Measurements from ENCODE around the gene SMPD2.
A peak's percentile ranks its signal among the peaks of the same experiment; 100 is the strongest.

SMPD2 gene

DNA sequence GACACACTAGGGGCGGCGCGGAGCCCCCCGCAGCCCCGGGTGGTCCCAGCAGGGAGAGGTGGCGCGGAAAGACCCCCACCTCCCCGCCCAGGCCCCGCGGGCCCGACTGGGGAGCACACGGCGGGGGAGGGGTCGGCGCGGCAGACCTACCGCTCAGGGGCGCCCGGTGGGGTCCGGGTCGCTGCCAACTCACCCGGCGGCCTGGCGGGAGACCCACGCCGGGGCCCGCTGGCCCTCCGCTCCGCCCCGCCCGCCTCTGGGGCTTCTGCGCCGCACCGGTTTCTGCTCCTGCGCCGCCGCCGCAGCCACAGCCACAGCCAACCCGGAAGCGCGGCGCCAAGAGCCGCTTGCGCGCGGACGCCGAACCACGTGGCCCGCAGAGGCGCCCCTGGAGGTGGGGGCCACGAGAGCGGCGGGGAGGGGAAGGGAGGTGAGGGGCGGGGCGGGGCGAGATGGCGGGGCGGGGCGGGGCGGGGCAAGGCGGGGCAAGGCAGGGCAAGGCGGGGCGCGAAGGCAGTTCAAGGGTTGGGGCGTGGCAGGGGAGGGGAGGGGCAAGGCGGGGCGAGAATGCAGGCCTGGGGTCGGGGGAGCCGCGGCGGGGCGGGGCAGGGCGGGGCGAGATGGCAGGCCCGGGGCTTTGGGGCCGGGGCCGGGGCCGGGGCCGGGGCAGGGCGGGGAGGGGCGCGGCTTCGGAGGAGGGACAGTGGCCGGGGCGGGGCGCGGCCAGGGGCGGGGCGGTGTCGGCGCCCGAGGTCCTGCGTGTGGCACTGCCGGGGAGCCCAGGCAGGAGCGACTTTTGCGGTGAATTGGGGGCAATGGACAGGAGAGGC lies 42.6 kb downstream of the SMPD2 start, which contains the start of gene ZBTB24:
TSS of gene ZBTB24 (minus strand) at position 315 of the 830 bp plus-strand sequence. CDS start 1,193 bp downstream, outside the sequence.
- Histone ChIP-seq H3F3A (ENCODE audit: insufficient read depth, low read length) (no peaks in the 10 kb centered on the region), H3K9me2 (ENCODE audit: low read depth, low read length) (no peaks in the 10 kb centered on the region), H3K4me1 (ENCODE audit: insufficient read depth, low read length, severe bottlenecking) (peaks cover 40% of the 10 kb centered on the region), H3K27ac (ENCODE audit: low read depth, low read length, poor library complexity, severe bottlenecking) (peak within 1 kb of the TSS; percentile 38), H3K9ac (ENCODE audit: low read length) (peak within 1 kb of the TSS; percentile 99), H3K27me3 (ENCODE audit: insufficient read depth, low read length) (0 out of 2 replicates have a peak, but pooled peaks cover 5% of the 10 kb centered on the region), H2AFZ (ENCODE audit: low read length) (peak within 1 kb of the TSS; percentile 11), H4K20me1 (ENCODE audit: insufficient read depth, low read length) (no peaks in the 10 kb centered on the region), H3K4me3 (ENCODE audit: low read depth, low read length, poor library complexity, severe bottlenecking) (peak within 1 kb of the TSS; percentile 95), H3K4me2 (ENCODE audit: low read length) (peak within 1 kb of the TSS; percentile 98), H3K9me3 (ENCODE audit: low read length) (no peaks in the 10 kb centered on the region), H3K79me2 (ENCODE audit: insufficient read depth, low read length) (peaks cover 42% of the 10 kb centered on the region), H3K36me3 (ENCODE audit: insufficient read depth, low read length) (peaks cover 36% of the 10 kb centered on the region)
- TF ChIP-seq EZH2 (IDR thresholded peaks at IDR 0.05; ENCODE audit: borderline replicate concordance, low read length) = no peak
- TF ChIP-seq, protein P1, sequence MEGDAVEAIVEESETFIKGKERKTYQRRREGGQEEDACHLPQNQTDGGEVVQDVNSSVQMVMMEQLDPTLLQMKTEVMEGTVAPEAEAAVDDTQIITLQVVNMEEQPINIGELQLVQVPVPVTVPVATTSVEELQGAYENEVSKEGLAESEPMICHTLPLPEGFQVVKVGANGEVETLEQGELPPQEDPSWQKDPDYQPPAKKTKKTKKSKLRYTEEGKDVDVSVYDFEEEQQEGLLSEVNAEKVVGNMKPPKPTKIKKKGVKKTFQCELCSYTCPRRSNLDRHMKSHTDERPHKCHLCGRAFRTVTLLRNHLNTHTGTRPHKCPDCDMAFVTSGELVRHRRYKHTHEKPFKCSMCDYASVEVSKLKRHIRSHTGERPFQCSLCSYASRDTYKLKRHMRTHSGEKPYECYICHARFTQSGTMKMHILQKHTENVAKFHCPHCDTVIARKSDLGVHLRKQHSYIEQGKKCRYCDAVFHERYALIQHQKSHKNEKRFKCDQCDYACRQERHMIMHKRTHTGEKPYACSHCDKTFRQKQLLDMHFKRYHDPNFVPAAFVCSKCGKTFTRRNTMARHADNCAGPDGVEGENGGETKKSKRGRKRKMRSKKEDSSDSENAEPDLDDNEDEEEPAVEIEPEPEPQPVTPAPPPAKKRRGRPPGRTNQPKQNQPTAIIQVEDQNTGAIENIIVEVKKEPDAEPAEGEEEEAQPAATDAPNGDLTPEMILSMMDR (IDR thresholded peaks at IDR 0.05; ENCODE audit: low read length) = no peak

DNA sequence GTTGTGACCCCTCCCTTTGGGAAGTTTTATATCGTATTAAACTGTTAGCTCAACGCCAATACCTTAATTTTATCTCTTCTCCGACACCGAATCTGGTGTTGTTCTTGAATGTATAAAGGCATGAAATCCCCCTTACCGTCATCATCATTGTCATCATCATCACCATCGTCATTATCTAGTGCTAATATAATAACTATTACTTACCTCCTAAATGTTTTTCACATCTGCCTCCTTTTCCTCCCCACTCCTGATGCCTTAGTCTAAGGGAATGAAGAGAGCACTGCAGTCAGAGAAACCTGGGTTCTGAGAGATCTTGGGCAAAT lies 43.2 kb downstream of the SMPD2 start:
- Histone ChIP-seq H3K27me3 (ENCODE audit: insufficient read depth, low read length) (0 out of 2 replicates have a peak, but pooled peaks cover 5% of the 10 kb centered on the region), H3K27ac (ENCODE audit: low read depth, low read length, poor library complexity, severe bottlenecking) (no peak overlapping the region), H3K4me1 (ENCODE audit: insufficient read depth, low read length, severe bottlenecking) (peaks cover 34% of the 10 kb centered on the region), H3K4me2 (ENCODE audit: low read length) (peak overlapping the region; percentile 64), H3K9ac (ENCODE audit: low read length) (peak overlapping the region; percentile 29; the same call in 1 of the 2 replicates), H2AFZ (ENCODE audit: low read length) (peak overlapping the region; percentile 6; the same call in 1 of the 2 replicates), H4K20me1 (ENCODE audit: insufficient read depth, low read length) (no peaks in the 10 kb centered on the region), H3K9me2 (ENCODE audit: low read depth, low read length) (no peaks in the 10 kb centered on the region), H3K4me3 (ENCODE audit: low read depth, low read length, poor library complexity, severe bottlenecking) (peak overlapping the region; percentile 52), H3K36me3 (ENCODE audit: insufficient read depth, low read length) (peaks cover 30% of the 10 kb centered on the region), H3F3A (ENCODE audit: insufficient read depth, low read length) (no peaks in the 10 kb centered on the region), H3K79me2 (ENCODE audit: insufficient read depth, low read length) (peaks cover 37% of the 10 kb centered on the region), H3K9me3 (ENCODE audit: low read length) (no peaks in the 10 kb centered on the region)
- TF ChIP-seq, protein P1 (IDR thresholded peaks at IDR 0.05; ENCODE audit: low read length) = no peak
- no peak for TF ChIP-seq EZH2 (IDR thresholded peaks at IDR 0.05; ENCODE audit: borderline replicate concordance, low read length)

DNA sequence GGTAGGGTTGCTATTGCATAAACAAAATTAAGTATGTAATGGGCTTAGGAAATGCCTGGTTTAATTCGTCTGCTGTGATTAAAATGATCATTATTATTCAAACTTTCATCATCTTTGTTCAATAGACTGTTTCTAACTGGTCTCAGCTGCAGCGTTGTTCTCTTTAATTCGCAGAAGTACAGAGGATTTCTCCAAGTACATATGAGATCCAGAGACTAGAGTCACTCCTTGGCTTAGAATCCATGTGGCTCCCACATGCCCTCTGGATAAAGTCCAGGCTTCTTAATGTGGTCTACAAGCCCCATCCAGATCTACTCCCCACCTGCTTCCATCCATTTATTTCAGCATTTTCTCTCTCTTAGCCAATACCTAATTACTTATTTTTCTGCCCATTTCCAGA lies 43.6 kb downstream of the SMPD2 start:
- no peaks in the 10 kb centered on the region for H3K9me2 ChIP-seq (ENCODE audit: low read depth, low read length)
- H3K4me2 ChIP-seq (ENCODE audit: low read length) = peak overlapping the region; percentile 64
- H3K36me3 ChIP-seq (ENCODE audit: insufficient read depth, low read length) = peaks cover 26% of the 10 kb centered on the region
- H3K27me3 ChIP-seq (ENCODE audit: insufficient read depth, low read length) = 0 out of 2 replicates have a peak, but pooled peaks cover 5% of the 10 kb centered on the region
- H3K4me3 ChIP-seq (ENCODE audit: low read depth, low read length, poor library complexity, severe bottlenecking) = peak overlapping the region; percentile 52
- peak overlapping the region; percentile 6; the same call in 1 of the 2 replicates for H2AFZ ChIP-seq (ENCODE audit: low read length)
- no peak overlapping the region; the same call in 1 of the 2 replicates for H3K9ac ChIP-seq (ENCODE audit: low read length)
- peaks cover 30% of the 10 kb centered on the region for H3K4me1 ChIP-seq (ENCODE audit: insufficient read depth, low read length, severe bottlenecking)
- no peak for TF ChIP-seq EZH2 (IDR thresholded peaks at IDR 0.05; ENCODE audit: borderline replicate concordance, low read length)
- TF ChIP-seq, protein P1 (IDR thresholded peaks at IDR 0.05; ENCODE audit: low read length) = no peak
- no peaks in the 10 kb centered on the region for H4K20me1 ChIP-seq (ENCODE audit: insufficient read depth, low read length)
- no peaks in the 10 kb centered on the region for H3F3A ChIP-seq (ENCODE audit: insufficient read depth, low read length)
- H3K9me3 ChIP-seq (ENCODE audit: low read length) = no peaks in the 10 kb centered on the region
- no peak overlapping the region for H3K27ac ChIP-seq (ENCODE audit: low read depth, low read length, poor library complexity, severe bottlenecking)
- H3K79me2 ChIP-seq (ENCODE audit: insufficient read depth, low read length) = peaks cover 32% of the 10 kb centered on the region
